ENCODE results near the gene PTPN3. TPM values are rescaled to one million over a fixed set of nuclear protein-coding genes. Genes with fewer than 3 reads are reported as not detected.

The PTPN3 gene
- total RNA-seq, 6 donors from 2014 or later, result 10.2 to 26.2 (median 15.2) TPM

- no peak overlapping the region for H3K27ac ChIP-seq
- no peak overlapping the region for H3K4me3 ChIP-seq
- no peaks in the 10 kb centered on the region for H3K36me3 ChIP-seq
- TF ChIP-seq, protein P1, sequence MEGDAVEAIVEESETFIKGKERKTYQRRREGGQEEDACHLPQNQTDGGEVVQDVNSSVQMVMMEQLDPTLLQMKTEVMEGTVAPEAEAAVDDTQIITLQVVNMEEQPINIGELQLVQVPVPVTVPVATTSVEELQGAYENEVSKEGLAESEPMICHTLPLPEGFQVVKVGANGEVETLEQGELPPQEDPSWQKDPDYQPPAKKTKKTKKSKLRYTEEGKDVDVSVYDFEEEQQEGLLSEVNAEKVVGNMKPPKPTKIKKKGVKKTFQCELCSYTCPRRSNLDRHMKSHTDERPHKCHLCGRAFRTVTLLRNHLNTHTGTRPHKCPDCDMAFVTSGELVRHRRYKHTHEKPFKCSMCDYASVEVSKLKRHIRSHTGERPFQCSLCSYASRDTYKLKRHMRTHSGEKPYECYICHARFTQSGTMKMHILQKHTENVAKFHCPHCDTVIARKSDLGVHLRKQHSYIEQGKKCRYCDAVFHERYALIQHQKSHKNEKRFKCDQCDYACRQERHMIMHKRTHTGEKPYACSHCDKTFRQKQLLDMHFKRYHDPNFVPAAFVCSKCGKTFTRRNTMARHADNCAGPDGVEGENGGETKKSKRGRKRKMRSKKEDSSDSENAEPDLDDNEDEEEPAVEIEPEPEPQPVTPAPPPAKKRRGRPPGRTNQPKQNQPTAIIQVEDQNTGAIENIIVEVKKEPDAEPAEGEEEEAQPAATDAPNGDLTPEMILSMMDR (IDR thresholded peaks at IDR 0.05), result no peak
- TF ChIP-seq POLR2A (IDR thresholded peaks at IDR 0.05) (no peak), POLR2AphosphoS5 (IDR thresholded peaks at IDR 0.05) (no peak), EP300 (IDR thresholded peaks at IDR 0.05) (no peak)
- H3K27me3 ChIP-seq, result no peaks in the 10 kb centered on the region
- H3K4me1 ChIP-seq, result peaks cover 0 to 15% (median 5%) of the 10 kb centered on the region in 4 donors
- H3K9me3 ChIP-seq, result no peaks in the 10 kb centered on the region
- 58 to 63% methylated on average over 7 of the region's 7 CpGs for WGBS, 2 donors
- ATAC-seq (ENCODE audit: low FRiP score in 2 of 2), result no peak
- DNase-seq, result no peak
Measured at GRCh38 chr9:109335121-109335520, 163.0 kb downstream of the PTPN3 start.

GRCh38 chr9:109331353-109331752, 166.8 kb downstream of the PTPN3 start:
- peak overlapping the region; percentile 39 to 74 (median 53) for H3K27ac ChIP-seq
- ATAC-seq (ENCODE audit: low FRiP score in 2 of 2), result peak; percentile 52 to 90
- no peak overlapping the region for H3K4me3 ChIP-seq
- 48 to 49% methylated on average over 5 of the region's 5 CpGs for WGBS, 2 donors
- no peaks in the 10 kb centered on the region for H3K27me3 ChIP-seq
- DNase-seq, result peak in 1 of 2 donors; percentile 93
- H3K36me3 ChIP-seq, result no peaks in the 10 kb centered on the region
- H3K9me3 ChIP-seq, result no peaks in the 10 kb centered on the region
- peak in 1 of 4 donors; percentile 63 for TF ChIP-seq EP300 (IDR thresholded peaks at IDR 0.05)
- peak in 1 of 4 donors; percentile 24 for TF ChIP-seq POLR2A (IDR thresholded peaks at IDR 0.05)
- TF ChIP-seq, protein P1 (IDR thresholded peaks at IDR 0.05), result no peak
- TF ChIP-seq POLR2AphosphoS5 (IDR thresholded peaks at IDR 0.05), result peak; percentile 56 to 68
- H3K4me1 ChIP-seq, result peaks cover 4 to 43% (median 15%) of the 10 kb centered on the region in 4 donors

GRCh38 chr9:109329638-109330258, 168.4 kb downstream of the PTPN3 start:
- TF ChIP-seq EP300 (IDR thresholded peaks at IDR 0.05) (no peak), POLR2A (IDR thresholded peaks at IDR 0.05) (peak in 1 of 4 donors; percentile 12)
- Histone ChIP-seq H3K27ac (peak overlapping the region; percentile 70 to 80 (median 72)), H3K36me3 (no peaks in the 10 kb centered on the region), H3K4me3 (peak overlapping the region in 1 of 4 donors; percentile 13), H3K27me3 (no peaks in the 10 kb centered on the region), H3K4me1 (peaks cover 4 to 43% (median 15%) of the 10 kb centered on the region in 4 donors), H3K9me3 (no peaks in the 10 kb centered on the region)
- WGBS, 2 donors, result 42 to 53% methylated on average over 11 of the region's 11 CpGs
- DNase-seq (peak in 1 of 2 donors; percentile 51), ATAC-seq (ENCODE audit: low FRiP score in 2 of 2) (peak; percentile 49 to 60)

DNA sequence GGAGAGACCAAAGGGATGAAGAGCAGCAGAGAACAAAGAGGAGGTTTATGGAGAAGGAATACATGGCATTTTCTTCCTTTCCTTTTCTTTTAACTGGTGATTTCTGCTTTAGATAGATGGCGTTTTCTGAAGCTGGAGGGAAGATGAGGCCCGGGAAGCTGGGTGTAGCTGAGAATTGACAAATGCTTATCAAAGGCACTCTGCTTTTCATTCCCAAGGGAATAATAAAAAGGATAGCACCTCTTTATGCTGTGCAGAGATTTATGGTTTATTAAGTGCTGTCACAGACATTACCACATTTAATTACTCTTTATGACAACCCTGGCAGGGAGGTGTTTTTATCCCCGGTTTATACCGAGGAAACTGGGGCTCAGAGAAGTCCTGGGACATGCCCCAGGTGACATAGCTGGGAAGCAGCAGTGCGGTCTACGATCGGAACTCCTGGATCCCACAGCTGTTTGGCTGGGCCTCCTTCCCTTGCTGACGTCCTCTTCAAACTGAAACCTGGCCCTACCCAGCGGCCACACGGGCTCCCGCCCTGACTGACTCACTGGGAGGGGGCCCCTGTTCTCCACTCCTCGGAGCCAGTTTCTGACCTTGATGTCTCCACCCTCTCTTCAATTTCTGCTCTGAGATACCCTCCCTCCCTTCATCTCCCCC, 169.0 kb downstream of the PTPN3 start:
- ATAC-seq (ENCODE audit: low FRiP score in 2 of 2) (peak; percentile 64 to 90), DNase-seq (peak; percentile 54 to 70)
- peaks cover 4 to 43% (median 15%) of the 10 kb centered on the region in 4 donors for H3K4me1 ChIP-seq
- H3K36me3 ChIP-seq, result no peaks in the 10 kb centered on the region
- no peak for TF ChIP-seq POLR2A (IDR thresholded peaks at IDR 0.05)
- H3K27ac ChIP-seq, result peak overlapping the region; percentile 70 to 80 (median 72)
- peak overlapping the region in 1 of 4 donors; percentile 13 for H3K4me3 ChIP-seq
- H3K27me3 ChIP-seq, result no peaks in the 10 kb centered on the region
- 34 to 47% methylated on average over 12 of the region's 12 CpGs for WGBS, 2 donors
- H3K9me3 ChIP-seq, result no peaks in the 10 kb centered on the region

Small RNAs within 50 kb of the gene (small RNA-seq; reads per million reads assigned to genes)
- gene MIR3927, result 0 reads per million in 4 donors

Other genes starting within 250 kb of the PTPN3 start
- 10 to 100 TPM in 3 of 6 donors, 1 to 10 TPM in 3; 8.3 to 28.0 (median 10.9) TPM for gene EPB41L4B, start 177.2 kb downstream of the PTPN3 start, total RNA-seq